Fibroblast of lung (primary cell): Measurements from ENCODE around the gene EEFSEC. TPM values are rescaled to one million over a fixed set of nuclear protein-coding genes. Genes with fewer than 3 reads are reported as not detected.

ENCODE experiments used
- DNase-seq, 2 donors: peaks; one replicate each; pipeline versions ENCODE4 v3.0.0 to v3.0.0-alpha.2; 2010; ENCODE audit warnings: low read depth in 2 of 2
- H2AFZ ChIP-seq: 2 replicates; pipeline ENCODE4 v1.5.1; 2012; ENCODE audit warnings: low read length, control low read depth, inconsistent platforms
- H3K27ac ChIP-seq: 2 replicates; pipeline ENCODE4 v1.5.1; 2011; ENCODE audit warnings: low read length, control low read depth; ENCODE audit not compliant: insufficient read depth
- H3K27me3 ChIP-seq: 2 replicates; pipeline ENCODE4 v1.5.1; 2011; ENCODE audit warnings: mild to moderate bottlenecking, low read length; ENCODE audit not compliant: control insufficient read depth, insufficient read depth
- H3K36me3 ChIP-seq: 2 replicates; pipeline ENCODE4 v1.5.1; 2011; ENCODE audit warnings: low read length; ENCODE audit not compliant: control insufficient read depth, insufficient read depth
- H3K4me1 ChIP-seq: 2 replicates; pipeline ENCODE4 v1.5.1; 2011; ENCODE audit warnings: low read length; ENCODE audit not compliant: control insufficient read depth, insufficient read depth; ENCODE audit errors: extremely low read depth
- H3K4me2 ChIP-seq: 2 replicates; pipeline ENCODE4 v1.5.1; 2011; ENCODE audit warnings: low read length, control low read depth; ENCODE audit not compliant: insufficient read depth; ENCODE audit errors: extremely low read depth
- H3K4me3 ChIP-seq, 4 experiments: fragments of 200-600 bp in 1 of 4; sonication (generic) in 1 of 4; replicated peaks in 1 of 4; 2 replicates each; pipeline ENCODE4 v1.5.1; 2011 to 2016; ENCODE audit warnings: low read length in 4 of 4, low read depth in 3 of 4, mild to moderate bottlenecking in 3 of 4, control low read depth in 2 of 4, inconsistent platforms in 1 of 4, mixed read lengths in 1 of 4; ENCODE audit not compliant: insufficient read depth in 1 of 4; ENCODE audit errors: control extremely low read depth in 1 of 4
- H3K79me2 ChIP-seq: 2 replicates; pipeline ENCODE4 v1.5.1; 2012; ENCODE audit warnings: mild to moderate bottlenecking, low read length, inconsistent platforms; ENCODE audit not compliant: control insufficient read depth, insufficient read depth
- H3K9ac ChIP-seq: 2 replicates; pipeline ENCODE4 v1.5.1; 2011; ENCODE audit warnings: mild to moderate bottlenecking, low read length, control low read depth; ENCODE audit not compliant: insufficient read depth
- H3K9me3 ChIP-seq: 2 replicates; pipeline ENCODE4 v1.5.1; 2012; ENCODE audit warnings: low read depth, low read length; ENCODE audit not compliant: control insufficient read depth, insufficient read depth
- H4K20me1 ChIP-seq: 2 replicates; pipeline ENCODE4 v1.5.1; 2011; ENCODE audit warnings: low read length; ENCODE audit not compliant: control insufficient read depth, insufficient read depth; ENCODE audit errors: extremely low read depth
- EZH2 ChIP-seq: IDR thresholded peaks from 2 replicates; pipeline ENCODE4 v1.5.1; 2012; ENCODE audit warnings: low read length, control low read depth, mild to moderate bottlenecking; ENCODE audit errors: missing control alignments
- polyA plus RNA-seq, 2 donors: library from polyadenylated mRNA; depleted of rRNA in 1 of 2; stranded (reverse) in 1 of 2; unstranded in 1 of 2; fragments of >200 nt; gene quantifications; 2 replicates each; pipeline ENCODE4 v1.2.1, GENCODE V29; 2011 to 2012; ENCODE audit warnings: missing spikeins in 1 of 2
- total RNA-seq: library from RNA; depleted of rRNA; stranded (reverse); fragments of >200 nt; gene quantifications from 2 replicates; pipeline ENCODE4 v1.2.1, GENCODE V29; 2014
- TF ChIP-seq, protein P1 (sequence below), 2 donors: IDR thresholded peaks in 1 of 2; conservative IDR thresholded peaks in 1 of 2; 1 replicate in 1 of 2; 2 replicates in 1 of 2; pipeline ENCODE4 v1.5.1; 2011 to 2012; ENCODE audit warnings: low read length in 2 of 2, control low read depth in 1 of 2, inconsistent platforms in 1 of 2, low read depth in 1 of 2, mild to moderate bottlenecking in 1 of 2

The EEFSEC gene
- total and polyA plus RNA-seq, 2 donors (not counting 1 experiment from before 2014, with no cell fraction given), result 2.6 to 5.0 TPM

DNA sequence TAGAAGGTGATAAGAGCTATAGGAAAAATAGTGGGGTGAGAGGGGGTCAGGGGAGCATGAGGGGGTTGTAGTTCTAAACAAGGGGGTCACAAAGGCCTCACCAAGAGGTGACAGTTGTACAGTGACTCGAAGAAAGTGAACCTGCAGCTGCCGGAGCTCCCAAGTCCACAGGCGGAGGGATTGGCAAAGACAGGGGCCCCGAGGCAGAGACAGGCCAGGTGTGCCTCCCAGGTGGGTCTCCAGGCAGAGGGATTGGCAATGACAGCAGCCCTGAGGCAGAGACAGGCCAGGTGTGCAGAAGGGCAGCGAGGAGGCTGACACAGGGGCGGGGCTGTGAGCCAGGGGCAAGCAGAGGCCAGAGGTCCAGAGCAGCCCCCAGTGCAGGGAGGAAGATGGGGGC is 249.7 kb downstream of the EEFSEC start:
- Histone ChIP-seq H2AFZ (no peak overlapping the region), H3K4me3 (no peak overlapping the region), H3K27me3 (no peaks in the 10 kb centered on the region), H3K27ac (no peak overlapping the region), H3K9ac (no peak overlapping the region), H3K4me2 (no peak overlapping the region), H4K20me1 (no peaks in the 10 kb centered on the region), H3K36me3 (no peaks in the 10 kb centered on the region), H3K4me1 (no peaks in the 10 kb centered on the region), H3K9me3 (no peaks in the 10 kb centered on the region), H3K79me2 (no peaks in the 10 kb centered on the region)
- no peak for DNase-seq
- TF ChIP-seq EZH2, result no peak
- TF ChIP-seq, protein P1, sequence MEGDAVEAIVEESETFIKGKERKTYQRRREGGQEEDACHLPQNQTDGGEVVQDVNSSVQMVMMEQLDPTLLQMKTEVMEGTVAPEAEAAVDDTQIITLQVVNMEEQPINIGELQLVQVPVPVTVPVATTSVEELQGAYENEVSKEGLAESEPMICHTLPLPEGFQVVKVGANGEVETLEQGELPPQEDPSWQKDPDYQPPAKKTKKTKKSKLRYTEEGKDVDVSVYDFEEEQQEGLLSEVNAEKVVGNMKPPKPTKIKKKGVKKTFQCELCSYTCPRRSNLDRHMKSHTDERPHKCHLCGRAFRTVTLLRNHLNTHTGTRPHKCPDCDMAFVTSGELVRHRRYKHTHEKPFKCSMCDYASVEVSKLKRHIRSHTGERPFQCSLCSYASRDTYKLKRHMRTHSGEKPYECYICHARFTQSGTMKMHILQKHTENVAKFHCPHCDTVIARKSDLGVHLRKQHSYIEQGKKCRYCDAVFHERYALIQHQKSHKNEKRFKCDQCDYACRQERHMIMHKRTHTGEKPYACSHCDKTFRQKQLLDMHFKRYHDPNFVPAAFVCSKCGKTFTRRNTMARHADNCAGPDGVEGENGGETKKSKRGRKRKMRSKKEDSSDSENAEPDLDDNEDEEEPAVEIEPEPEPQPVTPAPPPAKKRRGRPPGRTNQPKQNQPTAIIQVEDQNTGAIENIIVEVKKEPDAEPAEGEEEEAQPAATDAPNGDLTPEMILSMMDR (conservative IDR thresholded peaks at IDR 0.05 in 1 of 2, IDR thresholded peaks at IDR 0.05 in 1 of 2; ENCODE audit: low read depth in 1 of 2, low read length in 2 of 2), result no peak

GRCh38 chr3:128404276-128405068 is 251.2 kb downstream of the EEFSEC start:
- Histone ChIP-seq H2AFZ (no peak overlapping the region), H3K79me2 (no peaks in the 10 kb centered on the region), H3K27me3 (no peaks in the 10 kb centered on the region), H3K4me3 (no peak overlapping the region), H3K4me1 (no peaks in the 10 kb centered on the region), H3K9me3 (no peaks in the 10 kb centered on the region), H3K36me3 (no peaks in the 10 kb centered on the region), H4K20me1 (no peaks in the 10 kb centered on the region), H3K4me2 (no peak overlapping the region), H3K27ac (no peak overlapping the region), H3K9ac (no peak overlapping the region)
- DNase-seq, result no peak
- TF ChIP-seq, protein P1 (conservative IDR thresholded peaks at IDR 0.05 in 1 of 2, IDR thresholded peaks at IDR 0.05 in 1 of 2; ENCODE audit: low read depth in 1 of 2, low read length in 2 of 2), result no peak
- no peak for TF ChIP-seq EZH2

DNA sequence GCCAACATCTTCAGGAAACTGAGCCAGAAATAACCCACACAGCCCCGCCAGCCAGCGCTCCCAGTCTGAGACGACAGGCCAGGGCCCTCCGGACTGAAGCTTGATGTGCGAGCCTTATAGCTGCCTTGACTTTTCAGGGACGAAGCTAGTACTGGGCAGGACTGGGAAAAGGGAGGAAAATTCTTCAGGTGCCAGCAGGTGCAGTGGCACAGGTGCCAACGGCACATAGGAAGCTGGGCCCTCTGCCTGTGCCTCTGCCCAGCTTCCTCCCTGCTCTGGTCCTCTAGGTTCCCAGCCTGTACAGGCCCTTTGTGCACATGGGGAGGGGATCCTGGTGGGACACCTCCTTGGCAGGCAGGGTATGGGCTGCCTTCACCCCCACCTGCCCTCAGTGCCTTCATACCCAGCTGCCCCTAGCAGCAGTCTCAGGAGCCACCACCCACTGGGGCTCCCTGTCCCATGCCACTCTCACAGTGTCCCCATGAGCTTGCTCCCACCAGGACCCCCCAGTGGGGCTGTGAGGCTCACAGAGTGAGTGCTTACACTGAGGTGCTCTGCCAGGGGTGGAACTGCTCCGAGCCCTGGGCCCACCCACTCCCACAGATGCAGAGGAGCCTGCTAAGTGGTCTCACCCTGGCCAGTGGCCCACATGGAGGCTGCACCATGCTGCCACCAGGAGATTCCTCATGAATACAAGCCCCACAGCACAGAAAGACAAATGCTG is 252.4 kb downstream of the EEFSEC start:
- H3K27me3 ChIP-seq, result no peaks in the 10 kb centered on the region

More for the DNA sequence above, 252.4 kb downstream of the EEFSEC start:
- Histone ChIP-seq H3K4me2 (no peak overlapping the region), H3K4me1 (no peaks in the 10 kb centered on the region), H3K27ac (no peak overlapping the region), H2AFZ (no peak overlapping the region), H3K79me2 (no peaks in the 10 kb centered on the region), H3K9ac (no peak overlapping the region), H3K4me3 (no peak overlapping the region), H3K9me3 (no peaks in the 10 kb centered on the region), H3K36me3 (no peaks in the 10 kb centered on the region), H4K20me1 (no peaks in the 10 kb centered on the region)
- TF ChIP-seq, protein P1 (conservative IDR thresholded peaks at IDR 0.05 in 1 of 2, IDR thresholded peaks at IDR 0.05 in 1 of 2; ENCODE audit: low read depth in 1 of 2, low read length in 2 of 2), result no peak
- TF ChIP-seq EZH2, result no peak
- no peak for DNase-seq
